GM18505 (cell line): ENCODE results near the gene KRTAP2-3.
"Not testable (repeated sequence)": the region's sequence is repeated elsewhere in the genome, so short reads cannot be mapped to it uniquely, and the experiment has no call there.

Source experiments
- ATAC-seq: cut with Tn5 transposase; IDR thresholded peaks from one replicate; pipeline ENCODE4 v1.9.1; 2021; ENCODE audit not compliant: unreplicated experiment
- POLR2A ChIP-seq: IDR thresholded peaks from 4 replicates; pipeline ENCODE4 v1.6.1; 2011; ENCODE audit warnings: borderline replicate concordance; ENCODE audit not compliant: insufficient read depth, insufficient read length; ENCODE audit errors: extremely low read depth

Gene KRTAP2-3

DNA sequence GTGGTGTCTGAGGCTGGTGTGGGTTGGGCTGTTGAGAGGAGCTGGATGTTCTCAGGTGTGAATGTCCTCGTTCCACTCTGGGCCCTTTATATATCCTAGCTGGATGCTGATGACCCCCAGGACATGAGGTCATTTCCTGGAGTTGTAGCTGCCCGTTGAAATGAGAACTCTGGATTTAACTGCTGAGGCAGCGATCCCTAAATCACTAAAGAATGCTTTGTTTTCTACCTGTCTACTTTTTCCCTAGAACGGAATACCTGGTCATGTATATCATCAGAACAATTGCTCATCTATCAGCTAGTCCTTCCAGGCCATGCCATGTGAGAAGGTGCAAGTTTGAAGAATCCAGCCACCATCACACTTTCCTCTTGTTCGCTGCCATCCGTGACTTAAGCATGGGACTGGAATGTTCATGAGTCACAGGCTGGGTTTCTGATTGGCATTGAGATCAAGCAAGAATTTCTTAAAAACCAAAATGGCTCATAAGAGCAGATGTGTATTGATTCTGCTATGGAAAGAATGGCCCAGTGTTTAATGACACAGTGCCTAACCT is at the start of gene KRTAP2-3:
Gene KRTAP2-3, minus strand, starts transcription at position 63 of the 553 bp plus-strand sequence. CDS start 64 bp downstream, outside the sequence.
- TF ChIP-seq POLR2A, result no peak
- ATAC-seq, result no peak

GRCh38 chr17:41108728-41109386 is 48.9 kb upstream of the KRTAP2-3 start:
- ATAC-seq, result not testable (repeated sequence)

DNA sequence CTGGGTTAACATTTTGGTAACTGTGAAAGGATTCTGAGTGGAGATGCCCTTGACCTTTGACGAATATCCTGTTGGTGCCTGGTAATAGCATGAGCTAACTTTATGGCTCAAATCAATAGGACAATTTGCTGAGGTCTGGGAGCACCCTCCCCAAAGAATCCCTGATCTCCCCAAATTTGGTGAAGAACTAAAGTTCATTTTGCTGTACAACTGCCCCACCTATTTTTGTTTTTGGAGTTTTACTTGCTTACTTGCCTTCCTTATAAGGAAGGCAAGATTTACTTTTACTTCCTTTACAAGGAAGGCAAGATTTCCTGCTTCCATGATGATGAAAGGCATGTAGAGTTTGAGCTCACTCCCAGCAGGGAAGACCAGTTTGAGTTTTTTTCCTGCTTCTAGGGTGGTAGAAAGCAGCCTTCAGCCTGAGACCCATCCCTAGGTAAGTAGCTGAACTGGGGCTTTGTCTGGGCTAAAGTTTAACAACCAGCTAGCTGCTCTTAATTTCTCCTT is 48.1 kb upstream of the KRTAP2-3 start:
- ATAC-seq, result no peak
- no peak for TF ChIP-seq POLR2A

- ATAC-seq, result not testable (repeated sequence)
These were observed 45.4 kb upstream of the KRTAP2-3 start, which contains the start of gene KRTAP4-9 for GRCh38 chr17:41105347-41105746. KRTAP4-9 (plus strand) TSS chr17:41105389; CDS start chr17:41105389, 0 bp downstream.

GRCh38 chr17:41104386-41105038 is 44.6 kb upstream of the KRTAP2-3 start:
- not testable (repeated sequence) for ATAC-seq

DNA sequence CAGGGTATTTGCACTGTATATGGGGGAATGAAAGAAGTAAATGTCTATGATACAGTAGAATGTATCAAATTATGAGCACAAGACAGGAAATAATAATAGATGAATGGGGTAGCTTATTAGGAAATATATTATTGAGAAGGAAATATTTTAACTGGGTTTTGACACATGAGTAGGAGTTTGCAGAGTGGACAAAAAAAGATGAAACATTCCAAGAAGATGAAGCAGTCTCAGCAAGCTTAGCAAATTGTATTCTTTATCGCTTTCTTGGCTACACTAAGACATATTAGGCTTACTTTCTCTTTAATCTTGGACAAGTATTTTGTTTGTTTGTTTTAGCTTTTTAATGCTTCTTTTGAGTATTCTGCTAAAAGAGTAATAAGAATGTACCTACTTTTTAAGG is 44.0 kb upstream of the KRTAP2-3 start:
- ATAC-seq, result no peak
- no peak for TF ChIP-seq POLR2A

GRCh38 chr17:41101586-41102259 is 41.8 kb upstream of the KRTAP2-3 start, which contains the start of gene KRTAP4-16:
KRTAP4-16 (minus strand) TSS chr17:41102209; CDS start chr17:41102209, 0 bp downstream.
- ATAC-seq, result no peak

DNA sequence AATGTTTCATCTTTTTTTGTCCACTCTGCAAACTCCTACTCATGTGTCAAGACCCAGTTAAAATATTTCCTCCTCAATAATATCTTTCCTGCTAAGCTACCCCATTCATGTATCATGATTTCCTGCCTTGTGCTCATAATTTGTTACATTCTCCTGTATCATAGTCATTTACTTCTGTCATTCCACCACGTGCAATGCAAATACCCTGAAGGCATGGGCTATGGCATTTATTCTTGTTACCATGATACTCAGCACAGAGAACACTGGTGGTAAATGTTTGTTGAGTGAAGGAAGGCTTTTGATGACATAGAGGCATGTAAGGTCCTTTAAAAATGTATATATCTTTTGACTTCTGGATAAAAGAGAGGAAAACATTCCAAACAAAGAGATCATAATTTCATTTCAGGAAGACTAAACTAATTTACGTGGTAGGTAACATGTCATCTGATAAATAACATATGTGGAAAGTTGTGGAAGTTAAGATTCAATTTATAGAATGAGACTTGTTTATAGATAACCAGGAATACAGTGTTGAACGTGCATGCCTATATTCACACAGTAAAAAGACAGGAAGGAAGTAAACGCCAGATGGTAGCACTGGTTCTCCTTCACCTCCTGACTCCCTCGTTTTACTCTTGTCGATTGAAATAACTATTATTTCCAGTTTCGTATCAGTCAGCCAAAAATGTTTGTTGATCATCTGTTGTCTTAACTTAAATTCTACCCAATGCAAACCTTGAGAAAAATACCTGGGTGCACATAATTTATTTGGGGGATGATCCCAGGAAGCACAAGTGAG is 40.0 kb upstream of the KRTAP2-3 start:
- ATAC-seq, result not testable (repeated sequence)

More at GRCh38 chr17:41101586-41102259, 41.8 kb upstream of the KRTAP2-3 start, which contains the start of gene KRTAP4-16:
- no peak for TF ChIP-seq POLR2A

DNA sequence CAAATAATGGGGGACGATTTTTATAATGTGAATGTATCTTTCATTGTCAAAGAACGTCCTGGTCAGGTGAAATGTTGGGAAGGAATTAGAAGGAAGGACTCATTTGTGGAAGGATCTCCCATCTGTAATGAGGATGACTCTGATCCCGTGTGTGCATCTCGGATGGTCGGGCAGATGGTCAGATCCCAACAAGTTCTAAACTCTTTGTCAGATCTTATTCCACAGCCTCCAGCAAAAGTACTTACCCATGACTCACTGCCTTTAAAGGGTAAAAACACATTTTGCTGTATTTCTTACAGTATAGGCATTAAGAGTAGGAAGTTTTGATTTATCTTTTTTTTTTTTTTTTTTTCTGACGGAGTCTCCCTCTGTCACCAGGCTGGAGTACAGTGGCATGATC is 38.6 kb upstream of the KRTAP2-3 start:
- ATAC-seq, result no peak

DNA sequence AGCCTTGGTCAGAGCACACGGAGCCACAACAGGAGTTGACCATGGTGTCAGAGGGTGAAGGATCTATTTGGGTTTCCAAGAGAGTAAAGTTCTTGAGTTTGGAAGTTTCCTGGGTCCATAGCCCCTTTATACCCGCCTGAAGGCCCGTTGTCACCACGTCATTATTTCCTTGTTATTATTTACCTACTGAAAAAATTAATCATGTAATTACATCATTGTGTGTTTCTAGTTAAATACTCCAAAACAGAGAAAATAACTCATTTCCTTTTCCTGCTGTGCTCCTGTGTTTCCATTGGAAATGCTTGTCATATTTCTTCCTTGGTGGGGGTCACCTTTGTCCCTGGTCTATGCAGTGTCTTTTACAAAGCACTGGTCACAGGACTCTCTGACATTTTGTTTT is 38.1 kb upstream of the KRTAP2-3 start, which contains the start of gene KRTAP4-8:
Gene KRTAP4-8, minus strand, starts transcription at position 101 of the 400 bp plus-strand sequence. Its CDS starts 58 bp downstream, at position 43.
- TF ChIP-seq POLR2A, result no peak
- no peak for ATAC-seq

More for the DNA sequence above, 38.6 kb upstream of the KRTAP2-3 start:
- no peak for TF ChIP-seq POLR2A

DNA sequence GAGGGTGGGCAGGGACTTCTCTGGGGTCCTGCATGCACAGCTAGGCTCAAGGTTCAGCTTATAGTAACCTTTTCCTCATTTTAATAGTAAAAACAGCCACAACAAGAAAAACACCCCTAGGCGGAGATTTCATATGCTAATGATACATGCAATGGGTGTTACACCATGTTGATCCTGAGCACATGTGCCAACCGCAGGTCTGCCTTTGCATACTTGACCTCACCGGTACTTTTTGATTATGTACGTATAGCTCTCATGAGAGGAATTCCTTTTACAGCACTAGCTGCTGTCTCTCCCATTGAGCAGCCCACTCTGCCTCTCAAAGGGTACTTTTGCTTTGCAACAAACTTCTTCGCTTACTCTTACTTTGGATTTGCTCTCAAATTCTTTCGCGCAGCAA is 36.1 kb upstream of the KRTAP2-3 start:
- TF ChIP-seq POLR2A, result no peak

GRCh38 chr17:41088760-41089352 is 28.9 kb upstream of the KRTAP2-3 start:
- not testable (repeated sequence) for ATAC-seq

More for the DNA sequence above, 36.1 kb upstream of the KRTAP2-3 start:
- ATAC-seq, result no peak

DNA sequence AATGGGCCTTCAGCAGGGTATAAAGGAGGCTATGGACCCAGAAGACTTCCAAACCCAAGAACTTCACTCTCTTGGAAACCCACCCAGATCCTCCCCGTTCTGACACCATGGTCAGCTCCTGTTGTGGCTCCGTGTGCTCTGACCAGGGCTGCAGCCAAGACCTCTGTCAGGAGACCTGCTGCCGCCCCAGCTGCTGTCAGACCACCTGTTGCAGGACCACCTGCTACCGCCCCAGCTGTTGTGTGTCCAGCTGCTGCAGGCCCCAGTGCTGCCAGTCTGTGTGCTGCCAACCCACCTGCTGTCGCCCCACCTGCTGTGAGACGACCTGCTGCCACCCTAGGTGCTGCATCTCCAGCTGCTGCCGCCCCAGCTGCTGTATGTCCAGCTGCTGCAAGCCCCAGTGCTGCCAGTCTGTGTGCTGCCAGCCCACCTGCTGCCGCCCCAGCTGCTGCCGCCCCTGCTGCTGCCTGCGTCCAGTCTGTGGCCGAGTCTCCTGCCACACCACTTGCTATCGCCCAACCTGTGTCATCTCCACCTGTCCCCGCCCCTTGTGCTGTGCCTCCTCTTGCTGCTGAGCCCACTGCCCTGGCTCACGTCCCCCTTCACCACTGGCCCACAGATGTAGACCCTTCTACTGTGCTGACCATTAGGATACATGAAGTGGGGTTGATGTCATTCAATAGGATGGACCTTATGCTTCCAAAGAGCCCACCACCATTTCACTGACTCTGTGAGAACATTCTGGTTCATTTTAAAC is 24.4 kb upstream of the KRTAP2-3 start, which contains the start of gene KRTAP4-7:
Gene KRTAP4-7, plus strand, starts transcription at position 51 of the 757 bp plus-strand sequence. Its CDS starts 57 bp downstream, at position 108.
- ATAC-seq, result not testable (repeated sequence)

DNA sequence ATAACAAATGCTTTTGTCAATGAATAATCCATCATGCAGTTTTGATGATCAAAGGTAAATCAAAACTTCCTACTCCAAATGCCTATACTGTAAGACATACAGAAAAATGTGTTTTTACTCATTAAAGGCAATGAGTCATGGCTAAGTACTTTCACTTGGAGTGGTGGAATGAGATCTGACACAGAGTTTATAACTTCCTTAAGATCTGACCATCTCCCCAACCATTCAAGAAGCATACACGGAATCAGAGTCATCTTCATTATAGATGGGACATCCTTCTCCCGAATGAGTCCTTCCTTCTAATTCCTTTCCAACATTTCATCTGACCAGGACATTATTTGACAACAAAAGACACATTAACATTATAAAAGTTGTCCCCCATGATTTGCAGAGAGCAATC is 23.5 kb upstream of the KRTAP2-3 start:
- not testable (repeated sequence) for ATAC-seq
